DND-41 (cell line): ENCODE data around the gene BPIFB1.
A peak's percentile ranks its signal among the peaks of the same experiment; 100 is the strongest.

Experiments
- ATAC-seq: fragments of 200-7000 bp; cut with Tn5 transposase; 3 replicates; pipeline ENCODE4 v1.9.1; 2021; ENCODE audit warnings: low read depth; ENCODE audit not compliant: insufficient read depth
- DNase-seq: peaks from one replicate; pipeline ENCODE4 v3.0.0-alpha.2; 2020
- H2AFZ ChIP-seq: 2 replicates; pipeline ENCODE4 v1.6.0; 2012; ENCODE audit warnings: low read depth, low read length
- H3K27ac ChIP-seq: 2 replicates; pipeline ENCODE4 v1.5.1; 2012; ENCODE audit warnings: low read length, inconsistent platforms
- H3K27me3 ChIP-seq: fragments of 200-600 bp; sonication (generic); 2 replicates; pipeline ENCODE4 v1.6.0; 2012; ENCODE audit warnings: low read length, mild to moderate bottlenecking, inconsistent platforms; ENCODE audit not compliant: insufficient read depth, poor library complexity
- H3K36me3 ChIP-seq: 2 replicates; pipeline ENCODE4 v1.5.1; 2012; ENCODE audit warnings: low read length, inconsistent platforms; ENCODE audit not compliant: insufficient read depth
- H3K4me1 ChIP-seq: 2 replicates; pipeline ENCODE4 v1.5.1; 2012; ENCODE audit warnings: mild to moderate bottlenecking, low read length; ENCODE audit not compliant: insufficient read depth
- H3K4me2 ChIP-seq: 2 replicates; pipeline ENCODE4 v1.6.0; 2012; ENCODE audit warnings: mild to moderate bottlenecking, moderate library complexity, low read length, inconsistent platforms; ENCODE audit not compliant: insufficient read depth
- H3K4me3 ChIP-seq, 2 experiments: fragments of 200-600 bp in 1 of 2; shearing (Covaris generic) in 1 of 2; 2 replicates each; pipeline ENCODE4 v1.5.1; 2012 to 2016; ENCODE audit warnings: inconsistent platforms in 2 of 2, low read length in 2 of 2, mild to moderate bottlenecking in 2 of 2, low read depth in 1 of 2, moderate library complexity in 1 of 2
- H3K79me2 ChIP-seq: 2 replicates; pipeline ENCODE4 v1.6.0; 2012; ENCODE audit warnings: low read length, inconsistent platforms; ENCODE audit not compliant: insufficient read depth
- H3K9ac ChIP-seq: 2 replicates; pipeline ENCODE4 v1.6.0; 2012; ENCODE audit warnings: low read depth, mild to moderate bottlenecking, inconsistent platforms, low read length, moderate library complexity
- H3K9me3 ChIP-seq: 2 replicates; pipeline ENCODE4 v1.5.1; 2012; ENCODE audit warnings: low read length, moderate library complexity, mild to moderate bottlenecking, inconsistent platforms; ENCODE audit not compliant: insufficient read depth, severe bottlenecking
- H4K20me1 ChIP-seq: 2 replicates; pipeline ENCODE4 v1.6.0; 2012; ENCODE audit warnings: low read length; ENCODE audit not compliant: insufficient read depth
- EZH2 ChIP-seq: IDR thresholded peaks from 3 replicates; pipeline ENCODE4 v1.6.1; 2012; ENCODE audit warnings: borderline replicate concordance, low read depth, mild to moderate bottlenecking, moderate library complexity, low read length, inconsistent platforms; ENCODE audit not compliant: severe bottlenecking
- TF ChIP-seq, protein P1 (sequence below): IDR thresholded peaks from 2 replicates; pipeline ENCODE4 v1.5.1; 2012; ENCODE audit warnings: borderline replicate concordance, low read length, moderate library complexity, mild to moderate bottlenecking; ENCODE audit not compliant: poor library complexity, severe bottlenecking; ENCODE audit errors: extremely low read depth

BPIFB1 gene

GRCh38 chr20:33275871-33276270 lies 7.1 kb upstream of the BPIFB1 start:
- Histone ChIP-seq H3K4me1 (no peaks in the 10 kb centered on the region), H3K9ac (no peak overlapping the region), H2AFZ (no peak overlapping the region), H3K27me3 (peaks cover 18% of the 10 kb centered on the region), H3K4me3 (no peak overlapping the region), H3K79me2 (no peaks in the 10 kb centered on the region), H3K27ac (no peak overlapping the region), H3K4me2 (no peak overlapping the region), H4K20me1 (no peaks in the 10 kb centered on the region), H3K9me3 (no peaks in the 10 kb centered on the region), H3K36me3 (no peaks in the 10 kb centered on the region)
- DNase-seq (no peak), ATAC-seq (no peak)
- TF ChIP-seq, protein P1, sequence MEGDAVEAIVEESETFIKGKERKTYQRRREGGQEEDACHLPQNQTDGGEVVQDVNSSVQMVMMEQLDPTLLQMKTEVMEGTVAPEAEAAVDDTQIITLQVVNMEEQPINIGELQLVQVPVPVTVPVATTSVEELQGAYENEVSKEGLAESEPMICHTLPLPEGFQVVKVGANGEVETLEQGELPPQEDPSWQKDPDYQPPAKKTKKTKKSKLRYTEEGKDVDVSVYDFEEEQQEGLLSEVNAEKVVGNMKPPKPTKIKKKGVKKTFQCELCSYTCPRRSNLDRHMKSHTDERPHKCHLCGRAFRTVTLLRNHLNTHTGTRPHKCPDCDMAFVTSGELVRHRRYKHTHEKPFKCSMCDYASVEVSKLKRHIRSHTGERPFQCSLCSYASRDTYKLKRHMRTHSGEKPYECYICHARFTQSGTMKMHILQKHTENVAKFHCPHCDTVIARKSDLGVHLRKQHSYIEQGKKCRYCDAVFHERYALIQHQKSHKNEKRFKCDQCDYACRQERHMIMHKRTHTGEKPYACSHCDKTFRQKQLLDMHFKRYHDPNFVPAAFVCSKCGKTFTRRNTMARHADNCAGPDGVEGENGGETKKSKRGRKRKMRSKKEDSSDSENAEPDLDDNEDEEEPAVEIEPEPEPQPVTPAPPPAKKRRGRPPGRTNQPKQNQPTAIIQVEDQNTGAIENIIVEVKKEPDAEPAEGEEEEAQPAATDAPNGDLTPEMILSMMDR, result no peak
- no peak for TF ChIP-seq EZH2

DNA sequence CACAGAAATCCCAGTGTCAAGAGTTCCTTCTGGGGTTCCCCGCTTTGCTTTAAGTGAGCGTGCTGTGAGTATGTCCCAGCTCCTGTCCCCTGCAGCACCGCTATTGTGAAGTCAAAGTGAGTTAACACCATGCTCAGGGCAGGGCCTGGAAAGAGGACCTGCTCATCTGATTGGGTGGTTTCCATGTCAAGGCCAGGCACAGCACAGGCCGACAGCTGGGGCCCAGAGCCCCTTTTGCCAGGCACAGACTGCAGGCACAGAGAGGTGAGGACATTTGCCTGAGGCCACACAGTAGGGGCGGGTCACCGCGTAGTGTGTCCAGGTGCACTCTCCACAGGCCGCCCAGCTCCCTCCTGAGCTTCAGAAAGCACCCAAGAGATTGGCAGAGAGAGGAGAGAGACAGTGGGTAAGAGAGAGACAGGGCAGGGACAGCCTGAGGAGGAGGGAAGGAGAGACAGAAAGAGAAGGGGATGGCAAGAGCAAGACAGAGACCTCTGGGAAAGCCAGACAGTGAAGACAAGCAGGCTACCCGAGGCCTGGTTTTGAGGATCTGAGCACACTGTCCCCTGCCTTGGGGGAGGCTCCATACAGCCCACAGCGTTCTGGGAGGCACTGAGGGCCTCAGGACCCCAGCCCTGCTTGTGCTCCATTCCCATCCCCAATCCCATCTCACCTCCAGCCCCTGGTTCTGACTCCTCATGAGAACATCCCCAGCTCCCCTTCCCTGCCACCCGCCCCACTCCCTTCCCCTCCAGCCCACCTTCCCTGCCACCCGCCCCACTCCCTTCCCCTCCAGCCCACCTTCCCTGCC lies 6.5 kb upstream of the BPIFB1 start:
- Histone ChIP-seq H3K4me3 (no peak overlapping the region), H4K20me1 (no peaks in the 10 kb centered on the region), H3K27ac (no peak overlapping the region), H3K9me3 (no peaks in the 10 kb centered on the region), H3K79me2 (no peaks in the 10 kb centered on the region), H2AFZ (no peak overlapping the region), H3K27me3 (peaks cover 18% of the 10 kb centered on the region), H3K4me2 (no peak overlapping the region), H3K9ac (no peak overlapping the region), H3K36me3 (no peaks in the 10 kb centered on the region), H3K4me1 (no peaks in the 10 kb centered on the region)
- TF ChIP-seq, protein P1, result no peak
- DNase-seq (no peak), ATAC-seq (no peak)

DNA sequence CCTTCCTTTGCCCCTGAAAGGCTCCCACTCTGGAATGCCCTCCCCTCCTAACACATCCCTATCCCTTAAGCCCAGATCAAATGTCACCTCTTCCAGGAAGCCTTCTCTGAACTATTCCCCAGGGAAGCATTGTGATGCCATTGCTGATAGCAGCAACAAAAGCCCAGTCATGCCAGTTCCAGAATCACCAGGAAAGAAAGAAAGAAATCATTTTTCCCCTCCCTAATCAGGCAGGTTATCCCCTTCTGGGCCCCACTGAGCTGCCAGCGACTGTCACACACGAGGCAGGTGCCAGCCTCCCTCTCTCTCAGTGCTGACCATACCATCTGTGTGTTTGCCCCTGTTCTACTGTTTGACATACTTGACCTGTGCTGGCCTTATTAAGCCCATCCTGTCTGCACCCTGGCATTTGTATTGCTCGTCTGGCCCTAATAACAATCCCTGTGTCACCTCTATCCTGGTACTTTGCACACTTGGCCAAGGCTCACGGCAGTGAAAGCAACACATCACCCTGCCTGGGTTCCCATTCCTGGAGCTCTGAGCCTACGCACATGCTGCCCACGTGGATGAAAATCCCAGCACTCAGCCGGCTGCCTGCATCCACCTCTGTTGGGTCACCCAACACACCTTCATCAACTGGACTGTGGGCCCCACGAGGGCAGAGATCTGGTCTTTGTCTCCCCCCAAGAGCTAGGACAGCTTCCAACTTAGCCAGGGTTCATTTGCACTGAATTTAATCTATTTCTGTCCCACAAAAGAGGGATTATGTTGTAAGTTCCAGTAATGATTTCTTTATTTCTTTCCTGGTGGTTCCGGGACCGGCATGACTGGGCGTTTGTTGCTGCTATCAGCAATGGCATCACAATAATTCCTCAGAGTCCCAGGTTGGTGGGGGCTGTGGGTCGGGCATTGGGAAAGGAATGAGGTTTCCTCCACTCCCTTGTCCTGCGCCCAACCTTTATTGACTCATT lies 5.3 kb upstream of the BPIFB1 start:
- Histone ChIP-seq H3K9ac (no peak overlapping the region), H3K4me2 (no peak overlapping the region), H3K4me1 (no peaks in the 10 kb centered on the region), H3K9me3 (no peaks in the 10 kb centered on the region), H3K4me3 (no peak overlapping the region), H3K27ac (no peak overlapping the region), H3K27me3 (peaks cover 11% of the 10 kb centered on the region), H4K20me1 (no peaks in the 10 kb centered on the region), H3K79me2 (no peaks in the 10 kb centered on the region), H2AFZ (no peak overlapping the region), H3K36me3 (no peaks in the 10 kb centered on the region)
- DNase-seq (no peak), ATAC-seq (no peak)
- TF ChIP-seq EZH2, result peak; percentile 37
- TF ChIP-seq, protein P1, result no peak
